PC-3 (cell line): Measurements from ENCODE around the gene LTB4R. TPM values are rescaled to one million over a fixed set of nuclear protein-coding genes. Genes with fewer than 3 reads are reported as not detected.

Source experiments
- ATAC-seq: fragments of 200-7000 bp; cut with Tn5 transposase; 2 replicates; pipeline ENCODE4 v1.9.1; 2020; ENCODE audit warnings: mild to moderate bottlenecking, moderate library complexity
- BruUV-seq: library from RNA; stranded (reverse); fragments of 400-500 nt; replicated peaks from 2 replicates; lab custom pipeline; 2021; lab: Mats Ljungman, UMichigan
- CTCF ChIA-PET: fragments of 300-600 bp; sonication (Branson Sonifier 250); formaldehyde crosslinking; loops from one replicate; lab custom pipeline; 2022; ENCODE audit warnings: antibody characterized with exemption; lab: Charles Lee
- POLR2A ChIA-PET: fragments of 300-600 bp; sonication (Branson Sonifier 250); formaldehyde crosslinking; loops from one replicate; lab custom pipeline; 2022; ENCODE audit warnings: antibody characterized with exemption; ENCODE audit not compliant: unreplicated experiment; lab: Charles Lee
- DNase-seq: peaks from one replicate; pipeline ENCODE4 v3.0.0-alpha.2; 2015
- H2AFZ ChIP-seq: fragments of 300-600 bp; sonication (generic); 2 replicates; pipeline ENCODE4 v1.6.0; 2016; ENCODE audit warnings: antibody characterized with exemption, low read length
- H3F3A ChIP-seq: fragments of 300-600 bp; sonication (generic); one replicate; pipeline ENCODE4 v1.6.0; 2017; ENCODE audit warnings: antibody characterized with exemption, low read length, control low read depth, mild to moderate bottlenecking; ENCODE audit not compliant: unreplicated experiment
- H3K27ac ChIP-seq: fragments of 300-600 bp; sonication (generic); 2 replicates; pipeline ENCODE4 v1.5.1; 2016; ENCODE audit warnings: mild to moderate bottlenecking, low read length
- H3K27me3 ChIP-seq: fragments of 300-600 bp; sonication (generic); 2 replicates; pipeline ENCODE4 v1.6.1; 2016; ENCODE audit warnings: low read length, mixed read lengths
- H3K36me3 ChIP-seq: fragments of 300-600 bp; sonication (generic); 2 replicates; pipeline ENCODE4 v1.6.1; 2016; ENCODE audit warnings: low read depth, mixed run types, low read length, mixed read lengths
- H3K4me1 ChIP-seq: fragments of 300-600 bp; sonication (generic); 2 replicates; pipeline ENCODE4 v1.5.1; 2016; ENCODE audit warnings: low read length; ENCODE audit not compliant: insufficient read depth
- H3K4me2 ChIP-seq: fragments of 300-600 bp; sonication (generic); 2 replicates; pipeline ENCODE4 v1.6.0; 2016; ENCODE audit warnings: low read length
- H3K4me3 ChIP-seq: fragments of 300-600 bp; sonication (generic); 2 replicates; pipeline ENCODE4 v1.5.1; 2016; ENCODE audit warnings: mild to moderate bottlenecking, low read length, mixed read lengths
- H3K79me2 ChIP-seq: fragments of 300-600 bp; sonication (generic); 2 replicates; pipeline ENCODE4 v1.6.1; 2017; ENCODE audit warnings: low read length, mixed read lengths
- H3K9ac ChIP-seq: fragments of 300-600 bp; sonication (generic); 2 replicates; pipeline ENCODE4 v1.6.0; 2016; ENCODE audit warnings: mild to moderate bottlenecking, low read length
- H3K9me2 ChIP-seq: fragments of 300-600 bp; sonication (generic); replicated peaks from 2 replicates; pipeline ENCODE4 v1.6.1; 2016; ENCODE audit warnings: mixed run types, low read length, mixed read lengths
- H3K9me3 ChIP-seq: fragments of 300-600 bp; sonication (generic); 2 replicates; pipeline ENCODE4 v1.6.1; 2016; ENCODE audit warnings: low read length, mixed read lengths
- H4K20me1 ChIP-seq: fragments of 300-600 bp; sonication (generic); 2 replicates; pipeline ENCODE4 v1.6.1; 2016; ENCODE audit warnings: low read length, mixed read lengths
- CTCF ChIP-seq: fragments of 300-600 bp; sonication (generic); conservative IDR thresholded peaks from 2 replicates; pipeline ENCODE4 v1.5.1; 2017; ENCODE audit warnings: antibody characterized with exemption, low read depth, mild to moderate bottlenecking, low read length
- EZH2 ChIP-seq: fragments of 300-600 bp; sonication (generic); IDR thresholded peaks from one replicate; pipeline ENCODE4 v1.6.1; 2017; ENCODE audit warnings: antibody characterized with exemption, mild to moderate bottlenecking, low read length; ENCODE audit not compliant: unreplicated experiment
- EZH2phosphoT487 ChIP-seq: fragments of 300-600 bp; sonication (generic); IDR thresholded peaks from 2 replicates; pipeline ENCODE4 v1.6.1; 2018; ENCODE audit warnings: mild to moderate bottlenecking, antibody characterized with exemption, low read length, borderline replicate concordance
- intact Hi-C: fragments of 100-400 bp; cut with micrococcal nuclease; formaldehyde crosslinking; loops from 2 replicates; pipeline ENCODE4 v1.9.0; 2023
- total RNA-seq: library from RNA; depleted of rRNA; stranded (reverse); fragments of >200 nt; gene quantifications from 2 replicates; pipeline ENCODE4 v1.2.3, GENCODE V29; 2014

Gene LTB4R
- total RNA-seq, 1 experiment from 2014 or later = 11.6 TPM

GRCh38 chr14:24300326-24300980, 10.8 kb upstream of the LTB4R start:
- intact Hi-C loops = no loop called here
- H3K4me1 ChIP-seq = peaks cover 36% of the 10 kb centered on the region
- POLR2A ChIA-PET = interaction anchor here (0.7 kb wide), 1 partner anchor 59 kb away, joined by 7 read pairs; the partner anchor contains the start of gene TINF2
- no peak overlapping the region for H2AFZ ChIP-seq
- DNase-seq = no peak
- peak overlapping the region; percentile 93 for H3K4me3 ChIP-seq
- H3F3A ChIP-seq = no peaks in the 10 kb centered on the region
- H3K27ac ChIP-seq = no peak overlapping the region
- H4K20me1 ChIP-seq = no peaks in the 10 kb centered on the region
- BruUV-seq = no TSS peak
- CTCF ChIA-PET = interaction anchor here (1.8 kb wide), 1 partner anchor 29 kb away, joined by 5 read pairs; the partner anchor contains the start of gene RABGGTA
- ATAC-seq = no peak
- H3K9ac ChIP-seq = peak overlapping the region; percentile 82
- no peaks in the 10 kb centered on the region for H3K9me3 ChIP-seq
- H3K27me3 ChIP-seq = no peaks in the 10 kb centered on the region
- peaks cover 42% of the 10 kb centered on the region for H3K79me2 ChIP-seq
- H3K36me3 ChIP-seq = peaks cover 49% of the 10 kb centered on the region
- TF ChIP-seq EZH2 (no peak), EZH2phosphoT487 (no peak), CTCF (no peak)
- H3K9me2 ChIP-seq = no peaks in the 10 kb centered on the region
- peak overlapping the region; percentile 89 for H3K4me2 ChIP-seq

DNA sequence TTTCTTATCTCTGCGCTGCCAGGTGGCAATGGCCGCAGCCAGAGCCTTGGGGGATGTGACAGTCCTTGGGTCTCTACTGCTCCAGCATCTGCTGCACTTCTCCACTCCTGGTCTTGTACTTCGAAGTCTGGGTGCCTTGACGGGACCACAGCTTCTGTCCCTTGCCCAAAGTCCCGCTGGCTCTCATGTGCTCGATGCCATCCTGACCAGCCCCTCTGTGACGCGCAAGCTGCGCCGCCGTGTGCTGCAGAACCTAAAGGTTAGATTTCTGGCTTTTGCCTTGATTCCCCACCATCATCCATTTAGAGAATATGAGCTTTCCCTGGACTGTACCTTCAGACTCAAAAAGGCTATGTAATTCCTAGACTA, 7.3 kb upstream of the LTB4R start:
- Histone ChIP-seq H3K9ac (no peak overlapping the region), H3K4me3 (no peak overlapping the region), H3K4me1 (peaks cover 22% of the 10 kb centered on the region), H3K36me3 (peaks cover 53% of the 10 kb centered on the region), H3F3A (no peaks in the 10 kb centered on the region), H3K27ac (no peak overlapping the region), H4K20me1 (no peaks in the 10 kb centered on the region), H2AFZ (no peak overlapping the region), H3K9me2 (no peaks in the 10 kb centered on the region), H3K27me3 (no peaks in the 10 kb centered on the region), H3K9me3 (no peaks in the 10 kb centered on the region), H3K4me2 (no peak overlapping the region), H3K79me2 (peaks cover 30% of the 10 kb centered on the region)
- ChIA-PET CTCF (no interaction called here), POLR2A (no interaction called here)
- ATAC-seq (no peak), DNase-seq (no peak)
- intact Hi-C loops = no loop called here
- TF ChIP-seq EZH2phosphoT487 (no peak), CTCF (no peak), EZH2 (no peak)
- BruUV-seq = no TSS peak

GRCh38 chr14:24307156-24307574, 4.1 kb upstream of the LTB4R start:
- peaks cover 50% of the 10 kb centered on the region for H3K36me3 ChIP-seq

More at GRCh38 chr14:24307156-24307574, 4.1 kb upstream of the LTB4R start:
- CTCF ChIA-PET = no interaction called here
- Histone ChIP-seq H3K4me3 (no peak overlapping the region), H3K4me2 (no peak overlapping the region), H3K27ac (no peak overlapping the region), H3K9me2 (no peaks in the 10 kb centered on the region), H4K20me1 (no peaks in the 10 kb centered on the region), H3K9ac (no peak overlapping the region), H3K79me2 (peaks cover under 1% of the 10 kb centered on the region; the same call in 1 of the 2 replicates), H2AFZ (no peak overlapping the region), H3K27me3 (no peaks in the 10 kb centered on the region), H3F3A (no peaks in the 10 kb centered on the region), H3K4me1 (peaks cover 9% of the 10 kb centered on the region), H3K9me3 (no peaks in the 10 kb centered on the region)
- no peak for DNase-seq
- no peak for ATAC-seq
- intact Hi-C loops = no loop called here
- POLR2A ChIA-PET = no interaction called here
- TF ChIP-seq CTCF (no peak), EZH2 (no peak), EZH2phosphoT487 (no peak)
- TSS peak; percentile 14 for BruUV-seq
